IPS-NIHi11 (cell line): ENCODE data around the gene GNAZ.
"Not testable (repeated sequence)": the region's sequence is repeated elsewhere in the genome, so short reads cannot be mapped to it uniquely, and the experiment has no call there.

Experiments
- DNase-seq: peaks from one replicate; pipeline ENCODE4 v3.0.0; 2012; ENCODE audit warnings: mixed read lengths, low spot score

The GNAZ gene

GRCh38 chr22:23070418-23071229 is at the start of gene GNAZ:
Gene GNAZ, plus strand, starts transcription at chr22:23070519. Its CDS starts 25,177 bp downstream, at chr22:23095696.
- DNase-seq: peak; percentile 80

- DNase-seq: no peak
Observed at GRCh38 chr22:23020659-23021293, 49.5 kb upstream of the GNAZ start.

GRCh38 chr22:23021660-23022353 is 48.5 kb upstream of the GNAZ start:
- not testable (repeated sequence) for DNase-seq

GRCh38 chr22:23023294-23023693 is 47.0 kb upstream of the GNAZ start:
- no peak for DNase-seq

- no peak for DNase-seq
Observed at GRCh38 chr22:23026777-23027176, 43.5 kb upstream of the GNAZ start.

GRCh38 chr22:23027849-23028248 is 42.5 kb upstream of the GNAZ start:
- not testable (repeated sequence) for DNase-seq

- no peak for DNase-seq
Observed at GRCh38 chr22:23029521-23030228, 40.6 kb upstream of the GNAZ start.

- DNase-seq: no peak
Observed at GRCh38 chr22:23031381-23031780, 38.9 kb upstream of the GNAZ start.

GRCh38 chr22:23031786-23032185 is 38.5 kb upstream of the GNAZ start:
- no peak for DNase-seq

GRCh38 chr22:23032658-23033057 is 37.7 kb upstream of the GNAZ start:
- DNase-seq: no peak

- no peak for DNase-seq
Observed at GRCh38 chr22:23033116-23033905, 37.0 kb upstream of the GNAZ start.

GRCh38 chr22:23034621-23035556 is 35.4 kb upstream of the GNAZ start:
- no peak for DNase-seq

- no peak for DNase-seq
Observed at GRCh38 chr22:23035557-23036277, 34.6 kb upstream of the GNAZ start.

- no peak for DNase-seq
Observed at GRCh38 chr22:23036684-23037428, 33.5 kb upstream of the GNAZ start.

GRCh38 chr22:23037429-23038333 is 32.6 kb upstream of the GNAZ start:
- no peak for DNase-seq

GRCh38 chr22:23038334-23038642 is 32.0 kb upstream of the GNAZ start:
- DNase-seq: no peak

- DNase-seq: no peak
Observed at GRCh38 chr22:23038902-23039301, 31.4 kb upstream of the GNAZ start.

- no peak for DNase-seq
Observed at GRCh38 chr22:23042179-23042578, 28.1 kb upstream of the GNAZ start.
